ENCODE measurements around the gene LEO1.

LEO1 gene

DNA sequence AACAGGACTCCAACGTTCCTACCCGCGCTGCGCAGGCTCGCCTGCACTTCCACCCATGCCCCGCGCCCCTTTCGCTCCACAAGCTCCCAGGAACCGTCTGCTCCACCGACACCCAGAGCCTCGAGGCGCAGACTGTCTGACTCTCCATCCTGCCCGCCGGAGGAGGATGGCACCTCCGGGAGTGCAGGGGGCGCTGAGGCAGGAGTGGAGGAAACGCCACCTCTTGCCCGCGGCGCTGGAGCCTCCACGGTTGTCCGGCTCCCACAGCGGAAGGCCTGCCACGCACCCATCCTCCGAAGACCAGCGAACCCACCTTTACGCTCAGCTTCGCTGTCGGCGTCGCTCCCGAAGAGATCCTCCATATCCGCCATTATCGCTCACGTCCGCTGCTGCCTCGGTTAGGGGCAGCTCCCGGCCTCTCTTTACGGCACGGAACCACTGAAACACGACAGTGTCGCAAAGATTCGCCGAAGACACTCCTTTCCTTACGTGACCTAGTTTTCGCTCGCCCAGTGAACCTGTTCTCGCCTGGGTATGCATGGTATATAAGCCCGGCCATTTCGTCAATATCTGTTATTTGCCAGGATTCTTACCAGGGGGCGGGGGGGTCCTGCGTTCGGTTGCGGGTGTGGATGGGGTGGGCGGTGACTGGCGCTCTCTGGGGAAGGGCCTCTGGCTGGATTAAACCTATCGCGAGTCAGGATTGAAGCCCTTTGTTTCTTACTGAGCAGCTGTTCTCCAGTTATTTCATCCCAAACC is at the start of gene LEO1:
TSS of gene LEO1 (minus strand) at position 404 of the 759 bp plus-strand sequence. CDS start at position 371, 33 bp downstream.
- H3K9me3 ChIP-seq (ENCODE audit: insufficient read depth, low read length, severe bottlenecking), result peaks cover 6% of the 10 kb centered on the region
- DNase-seq, result peak; percentile 91
- peak within 1 kb of the TSS; percentile 88 for H3K9ac ChIP-seq (ENCODE audit: low read depth, low read length)
- H3K4me1 ChIP-seq (ENCODE audit: insufficient read depth, low read length), result peaks cover 24% of the 10 kb centered on the region
- H4K20me1 ChIP-seq (ENCODE audit: insufficient read depth, low read length), result no peaks in the 10 kb centered on the region; the same call in 1 of the 2 replicates
- H2AFZ ChIP-seq (ENCODE audit: low read depth, low read length), result peak within 1 kb of the TSS; percentile 81
- ATAC-seq (ENCODE audit: insufficient read depth, low read depth), result peak; percentile 81
- H3K27ac ChIP-seq (ENCODE audit: low read length), result peak within 1 kb of the TSS; percentile 94
- peaks cover 59% of the 10 kb centered on the region for H3K79me2 ChIP-seq (ENCODE audit: insufficient read depth, low read length)
- H3K27me3 ChIP-seq (ENCODE audit: insufficient read depth, low read length, poor library complexity), result no peaks in the 10 kb centered on the region
- no peaks in the 10 kb centered on the region; the same call in none of the 2 replicates for H3K36me3 ChIP-seq (ENCODE audit: insufficient read depth, low read length)
- H3K4me2 ChIP-seq (ENCODE audit: insufficient read depth, low read length), result peak within 1 kb of the TSS; percentile 63
- H3K4me3 ChIP-seq (ENCODE audit: low read depth in 1 of 2, low read length in 2 of 2), result peak within 1 kb of the TSS; percentile 77 to 86
- TF ChIP-seq EZH2 (IDR thresholded peaks at IDR 0.05; ENCODE audit: borderline replicate concordance, low read depth, low read length, severe bottlenecking), result no peak
- TF ChIP-seq, protein P1, sequence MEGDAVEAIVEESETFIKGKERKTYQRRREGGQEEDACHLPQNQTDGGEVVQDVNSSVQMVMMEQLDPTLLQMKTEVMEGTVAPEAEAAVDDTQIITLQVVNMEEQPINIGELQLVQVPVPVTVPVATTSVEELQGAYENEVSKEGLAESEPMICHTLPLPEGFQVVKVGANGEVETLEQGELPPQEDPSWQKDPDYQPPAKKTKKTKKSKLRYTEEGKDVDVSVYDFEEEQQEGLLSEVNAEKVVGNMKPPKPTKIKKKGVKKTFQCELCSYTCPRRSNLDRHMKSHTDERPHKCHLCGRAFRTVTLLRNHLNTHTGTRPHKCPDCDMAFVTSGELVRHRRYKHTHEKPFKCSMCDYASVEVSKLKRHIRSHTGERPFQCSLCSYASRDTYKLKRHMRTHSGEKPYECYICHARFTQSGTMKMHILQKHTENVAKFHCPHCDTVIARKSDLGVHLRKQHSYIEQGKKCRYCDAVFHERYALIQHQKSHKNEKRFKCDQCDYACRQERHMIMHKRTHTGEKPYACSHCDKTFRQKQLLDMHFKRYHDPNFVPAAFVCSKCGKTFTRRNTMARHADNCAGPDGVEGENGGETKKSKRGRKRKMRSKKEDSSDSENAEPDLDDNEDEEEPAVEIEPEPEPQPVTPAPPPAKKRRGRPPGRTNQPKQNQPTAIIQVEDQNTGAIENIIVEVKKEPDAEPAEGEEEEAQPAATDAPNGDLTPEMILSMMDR (IDR thresholded peaks at IDR 0.05; ENCODE audit: borderline replicate concordance, extremely low read depth, low read length, poor library complexity, severe bottlenecking), result peak; percentile 50

DNA sequence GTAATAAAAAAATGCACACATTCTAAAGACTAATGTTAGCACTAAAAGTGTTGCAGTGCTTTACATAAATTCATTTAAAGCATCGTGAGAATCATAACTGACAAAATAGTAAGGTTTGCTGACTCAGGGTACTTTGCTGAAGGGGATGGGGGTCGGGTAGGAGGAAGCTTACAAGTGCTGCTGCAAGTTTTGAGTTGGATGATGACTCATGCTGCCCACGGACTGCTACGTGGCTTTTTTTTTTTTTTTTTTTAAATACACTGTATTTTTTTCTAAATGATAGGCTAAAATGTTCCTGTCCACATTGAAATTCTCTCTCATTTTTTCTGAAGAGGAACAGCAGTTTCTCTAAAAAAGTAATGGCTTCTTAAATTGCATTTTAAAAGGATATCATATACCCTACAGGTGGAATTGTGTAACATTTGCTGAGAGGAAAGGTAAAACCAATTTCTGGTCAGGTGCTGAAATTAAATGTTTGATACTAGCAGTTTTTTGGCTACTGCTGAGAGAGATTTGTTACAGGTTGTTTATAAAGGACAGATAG is 49.6 kb upstream of the LEO1 start:
- Histone ChIP-seq H3K27me3 (ENCODE audit: insufficient read depth, low read length, poor library complexity) (no peaks in the 10 kb centered on the region), H3K9ac (ENCODE audit: low read depth, low read length) (peak overlapping the region; percentile 90), H3K4me2 (ENCODE audit: insufficient read depth, low read length) (peak overlapping the region; percentile 78), H3K36me3 (ENCODE audit: insufficient read depth, low read length) (no peaks in the 10 kb centered on the region; the same call in 1 of the 2 replicates), H2AFZ (ENCODE audit: low read depth, low read length) (no peak overlapping the region), H3K4me3 (ENCODE audit: low read depth in 1 of 2, low read length in 2 of 2) (peak overlapping the region in 1 of 2 experiments; percentile 91; a peak in 3 of 4 replicates), H3K79me2 (ENCODE audit: insufficient read depth, low read length) (peaks cover 66% of the 10 kb centered on the region), H3K4me1 (ENCODE audit: insufficient read depth, low read length) (peaks cover 33% of the 10 kb centered on the region), H3K9me3 (ENCODE audit: insufficient read depth, low read length, severe bottlenecking) (no peaks in the 10 kb centered on the region), H4K20me1 (ENCODE audit: insufficient read depth, low read length) (peaks cover 31% of the 10 kb centered on the region), H3K27ac (ENCODE audit: low read length) (peak overlapping the region; percentile 93)
- peak; percentile 70 for ATAC-seq (ENCODE audit: insufficient read depth, low read depth)
- DNase-seq, result peak; percentile 75
- no peak for TF ChIP-seq EZH2 (IDR thresholded peaks at IDR 0.05; ENCODE audit: borderline replicate concordance, low read depth, low read length, severe bottlenecking)
- TF ChIP-seq, protein P1 (IDR thresholded peaks at IDR 0.05; ENCODE audit: borderline replicate concordance, extremely low read depth, low read length, poor library complexity, severe bottlenecking), result peak; percentile 6

DNA sequence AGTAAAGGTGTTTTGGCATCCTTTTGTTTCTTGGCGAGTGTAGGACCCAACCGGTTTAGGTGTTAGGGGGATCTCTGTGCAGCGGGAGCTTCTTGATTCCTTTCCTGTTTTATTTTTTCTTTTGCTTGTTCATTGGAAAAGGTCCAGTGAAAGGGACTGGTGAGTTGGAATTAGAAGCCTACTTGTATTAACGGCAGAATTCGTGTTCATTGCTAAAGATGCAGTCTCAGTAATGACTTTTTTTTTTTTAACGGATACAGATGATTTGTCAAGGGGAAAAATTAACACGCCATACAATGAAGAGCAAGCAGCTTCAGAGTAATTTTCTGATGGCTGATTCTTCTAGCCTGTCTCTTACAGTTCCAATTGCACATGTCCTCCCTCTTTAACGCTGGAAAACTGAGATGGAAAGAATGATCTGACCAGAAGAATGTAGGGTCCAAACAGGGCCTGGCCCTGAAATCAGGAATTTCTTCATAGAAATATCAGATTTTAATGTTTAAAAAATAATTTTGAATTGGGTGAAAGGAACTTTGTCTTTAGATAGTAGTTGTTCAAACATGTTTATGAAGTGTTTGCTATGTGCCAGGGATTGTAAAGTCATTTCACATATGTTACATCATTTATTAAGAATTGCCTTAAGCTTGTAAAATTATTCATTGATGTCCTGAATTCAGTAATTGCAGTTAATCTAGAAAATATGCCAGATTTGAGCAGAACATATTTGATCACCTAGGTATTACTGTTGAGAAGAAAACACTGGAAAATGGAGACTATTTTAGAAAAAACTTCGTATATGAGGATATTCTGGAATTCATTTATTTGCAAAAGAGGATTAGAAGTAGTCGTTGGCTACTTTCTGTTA is 48.9 kb upstream of the LEO1 start:
- peaks cover 59% of the 10 kb centered on the region for H3K79me2 ChIP-seq (ENCODE audit: insufficient read depth, low read length)
- H4K20me1 ChIP-seq (ENCODE audit: insufficient read depth, low read length), result peaks cover 28% of the 10 kb centered on the region
- TF ChIP-seq, protein P1 (IDR thresholded peaks at IDR 0.05; ENCODE audit: borderline replicate concordance, extremely low read depth, low read length, poor library complexity, severe bottlenecking), result no peak
- no peak for TF ChIP-seq EZH2 (IDR thresholded peaks at IDR 0.05; ENCODE audit: borderline replicate concordance, low read depth, low read length, severe bottlenecking)
- H3K27me3 ChIP-seq (ENCODE audit: insufficient read depth, low read length, poor library complexity), result no peaks in the 10 kb centered on the region
- DNase-seq (peak; percentile 26), ATAC-seq (ENCODE audit: insufficient read depth, low read depth) (peak; percentile 29)
- no peaks in the 10 kb centered on the region for H3K9me3 ChIP-seq (ENCODE audit: insufficient read depth, low read length, severe bottlenecking)
- H3K4me1 ChIP-seq (ENCODE audit: insufficient read depth, low read length), result peaks cover 33% of the 10 kb centered on the region
- peak overlapping the region; percentile 77; the same call in 1 of the 2 replicates for H2AFZ ChIP-seq (ENCODE audit: low read depth, low read length)
- H3K4me3 ChIP-seq (ENCODE audit: low read depth in 1 of 2, low read length in 2 of 2), result peak overlapping the region; percentile 87 to 91
- H3K9ac ChIP-seq (ENCODE audit: low read depth, low read length), result peak overlapping the region; percentile 90
- H3K27ac ChIP-seq (ENCODE audit: low read length), result peak overlapping the region; percentile 93
- peak overlapping the region; percentile 78 for H3K4me2 ChIP-seq (ENCODE audit: insufficient read depth, low read length)
- no peaks in the 10 kb centered on the region; the same call in 1 of the 2 replicates for H3K36me3 ChIP-seq (ENCODE audit: insufficient read depth, low read length)
